ENCODE results near the gene ZNF155. TPM values are rescaled to one million over a fixed set of nuclear protein-coding genes. Genes with fewer than 3 reads are reported as not detected.

ZNF155 gene
- total RNA-seq (2022) (6.8 and 6.9 TPM in 2 replicates), Bru-seq, nascent RNA (percentile 59 among the genes with signal in this experiment), BruChase-seq, experiment 1, labeled RNA remaining after a 6-hour chase (percentile 51 among the genes with signal in this experiment), BruChase-seq, experiment 2, labeled RNA remaining after a 2-hour chase (percentile 46 among the genes with signal in this experiment)
- long read RNA-seq, partial matches to known transcripts = 1 of 2 reads
- long read RNA-seq, other reads (novel, unspliced or antisense) = 1 of 2 reads

DNA sequence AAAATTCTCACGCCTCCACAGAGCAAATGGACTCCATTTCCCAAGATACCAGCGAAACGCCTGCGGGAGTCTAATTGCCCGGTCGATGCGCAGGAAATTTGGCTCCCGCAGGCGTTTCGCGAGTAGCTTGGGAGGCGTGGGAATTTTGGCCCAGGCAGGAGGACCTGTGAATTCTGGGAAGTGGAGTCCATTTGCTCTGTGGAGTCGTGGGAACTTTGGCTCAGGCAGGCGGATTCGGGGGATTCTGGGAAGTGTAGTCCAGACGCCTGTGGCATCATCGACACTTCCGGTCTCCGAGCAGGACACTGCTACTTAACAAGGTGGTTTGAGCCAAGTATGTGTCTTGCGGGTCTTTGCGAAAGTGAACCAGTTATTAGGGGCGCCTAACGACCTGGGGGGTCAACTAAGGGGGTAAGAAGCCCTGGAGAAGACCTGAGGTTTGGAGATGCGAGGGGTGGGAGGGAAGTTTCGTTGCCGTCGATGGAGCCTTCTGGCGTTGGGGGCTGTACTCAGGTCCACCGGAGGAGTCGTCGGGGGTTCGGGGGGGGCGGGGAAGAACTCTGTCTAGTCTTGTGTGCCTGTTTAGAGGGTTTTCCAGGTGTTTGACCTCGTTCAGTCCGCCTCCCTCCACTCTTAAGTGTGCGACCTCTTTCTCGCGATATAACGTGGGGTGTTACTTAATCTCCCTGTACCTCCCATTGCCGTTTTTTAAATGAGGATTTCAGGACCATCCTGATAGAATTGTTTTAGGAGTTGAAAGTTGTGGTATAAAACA lies at the start of gene ZNF155:
TSS of gene ZNF155 (plus strand) at position 277 of the 775 bp plus-strand sequence. CDS start 4,356 bp downstream, outside the sequence.
- Mint-ChIP-seq H3K4me3 (ENCODE audit: low read depth, unreplicated experiment) (peak within 1 kb of the TSS; percentile 83), H3K27me3 (ENCODE audit: unreplicated experiment) (no peaks in the 10 kb centered on the region), H3K27ac (ENCODE audit: unreplicated experiment) (peak within 1 kb of the TSS; percentile 77), H3K36me3 (ENCODE audit: insufficient read depth, unreplicated experiment) (peaks cover 11% of the 10 kb centered on the region), H3K4me1 (ENCODE audit: low read depth, unreplicated experiment) (no peaks in the 10 kb centered on the region), H3K9me3 (ENCODE audit: low read depth, unreplicated experiment) (peaks cover 12% of the 10 kb centered on the region)
- CTCF ChIA-PET = no interaction called here
- peak; percentile 85 for DNase-seq
- BruUV-seq (replicated peaks) = no TSS peak
- TF ChIP-seq, protein P1, sequence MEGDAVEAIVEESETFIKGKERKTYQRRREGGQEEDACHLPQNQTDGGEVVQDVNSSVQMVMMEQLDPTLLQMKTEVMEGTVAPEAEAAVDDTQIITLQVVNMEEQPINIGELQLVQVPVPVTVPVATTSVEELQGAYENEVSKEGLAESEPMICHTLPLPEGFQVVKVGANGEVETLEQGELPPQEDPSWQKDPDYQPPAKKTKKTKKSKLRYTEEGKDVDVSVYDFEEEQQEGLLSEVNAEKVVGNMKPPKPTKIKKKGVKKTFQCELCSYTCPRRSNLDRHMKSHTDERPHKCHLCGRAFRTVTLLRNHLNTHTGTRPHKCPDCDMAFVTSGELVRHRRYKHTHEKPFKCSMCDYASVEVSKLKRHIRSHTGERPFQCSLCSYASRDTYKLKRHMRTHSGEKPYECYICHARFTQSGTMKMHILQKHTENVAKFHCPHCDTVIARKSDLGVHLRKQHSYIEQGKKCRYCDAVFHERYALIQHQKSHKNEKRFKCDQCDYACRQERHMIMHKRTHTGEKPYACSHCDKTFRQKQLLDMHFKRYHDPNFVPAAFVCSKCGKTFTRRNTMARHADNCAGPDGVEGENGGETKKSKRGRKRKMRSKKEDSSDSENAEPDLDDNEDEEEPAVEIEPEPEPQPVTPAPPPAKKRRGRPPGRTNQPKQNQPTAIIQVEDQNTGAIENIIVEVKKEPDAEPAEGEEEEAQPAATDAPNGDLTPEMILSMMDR (IDR thresholded peaks at IDR 0.05; ENCODE audit: unreplicated experiment) = no peak
- intact Hi-C loops (cut with micrococcal nuclease; ENCODE audit: unreplicated experiment) = no loop called here

DNA sequence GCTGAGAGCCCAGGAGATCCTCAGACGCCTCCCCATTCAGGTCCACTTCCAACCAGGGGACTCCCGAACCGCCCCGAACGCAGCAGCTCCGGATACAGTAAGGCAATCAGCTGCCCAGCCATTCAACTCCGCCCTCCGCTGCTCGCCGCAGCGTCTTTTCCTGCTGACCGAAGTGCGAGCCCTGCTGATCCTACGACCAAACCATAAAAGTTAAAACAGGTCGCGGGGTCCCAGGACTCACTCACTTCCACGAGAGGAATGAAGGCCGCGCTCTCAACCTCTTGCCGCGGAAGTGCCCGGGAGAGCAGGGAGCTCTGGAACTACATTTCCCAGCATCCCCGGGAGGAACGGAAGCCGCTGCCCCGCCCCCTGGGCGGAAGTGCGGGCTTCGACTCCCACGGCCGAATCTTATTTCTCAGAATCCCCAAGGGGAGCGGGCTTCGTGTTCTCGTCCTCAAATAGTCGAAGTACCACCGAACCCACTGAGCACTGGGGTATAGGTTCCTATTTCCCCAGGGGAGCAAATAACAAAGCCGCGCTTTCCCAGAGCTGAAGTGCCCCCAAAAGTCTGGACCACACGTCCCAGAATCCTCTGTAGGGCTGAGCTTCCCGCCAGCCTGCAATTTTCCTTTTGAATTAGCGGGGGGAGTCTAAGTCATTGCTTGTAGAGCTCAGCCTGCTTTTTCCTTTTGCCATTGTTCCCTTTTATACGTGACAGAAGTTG lies 48.8 kb upstream of the ZNF155 start, which contains the start of gene ZNF45:
TSS of gene ZNF45 (minus strand) at position 298 of the 724 bp plus-strand sequence. CDS start 13,097 bp downstream, outside the sequence.
- CTCF ChIA-PET = interaction anchor here (0.5 to 1.6 kb wide), 8 partner anchors 13 to 1329 kb away, joined by 3 to 9 read pairs (median 6); partner anchors contain the start of genes KCNN4 and ZNF221
- intact Hi-C loops (cut with micrococcal nuclease; ENCODE audit: unreplicated experiment) = loop anchor here (2.0 to 10.0 kb wide), 2 partner anchors 16 to 110 kb away; partner anchors contain the start of genes ZNF221 and ZNF283
- Mint-ChIP-seq H3K36me3 (ENCODE audit: insufficient read depth, unreplicated experiment) (peaks cover 24% of the 10 kb centered on the region), H3K9me3 (ENCODE audit: low read depth, unreplicated experiment) (peaks cover under 1% of the 10 kb centered on the region), H3K4me3 (ENCODE audit: low read depth, unreplicated experiment) (peak within 1 kb of the TSS; percentile 92), H3K4me1 (ENCODE audit: low read depth, unreplicated experiment) (peaks cover 19% of the 10 kb centered on the region), H3K27ac (ENCODE audit: unreplicated experiment) (peak within 1 kb of the TSS; percentile 78), H3K27me3 (ENCODE audit: unreplicated experiment) (no peaks in the 10 kb centered on the region)
- TF ChIP-seq, protein P1 (IDR thresholded peaks at IDR 0.05; ENCODE audit: unreplicated experiment) = no peak
- no TSS peak for BruUV-seq (replicated peaks)
- peak; percentile 93 for DNase-seq

DNA sequence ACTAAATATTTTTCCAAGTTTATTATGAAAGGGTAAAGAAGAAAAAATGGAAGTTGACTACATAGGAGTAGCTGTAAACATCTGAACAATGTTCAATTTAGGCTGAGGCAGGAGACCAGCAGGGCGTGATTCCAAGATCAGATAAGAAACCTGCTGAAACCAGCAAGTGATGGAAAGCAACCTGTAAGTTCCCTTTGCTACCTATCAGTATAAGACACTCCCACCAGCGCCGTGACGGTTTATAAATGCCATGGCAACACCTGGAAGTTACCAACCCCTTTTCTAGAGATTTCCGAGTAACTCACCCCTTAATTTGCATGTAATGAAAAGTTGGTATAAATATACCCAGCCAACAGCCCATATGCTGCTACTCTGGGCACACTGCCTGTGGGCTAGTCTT lies 47.8 kb upstream of the ZNF155 start:
- H3K36me3 Mint-ChIP-seq (ENCODE audit: insufficient read depth, unreplicated experiment) = peaks cover 24% of the 10 kb centered on the region
- BruUV-seq (replicated peaks) = no TSS peak
- intact Hi-C loops (cut with micrococcal nuclease; ENCODE audit: unreplicated experiment) = loop anchor here (10.0 kb wide), 1 partner anchor 111 kb away; the partner anchor contains the start of gene ZNF283
- TF ChIP-seq, protein P1 (IDR thresholded peaks at IDR 0.05; ENCODE audit: unreplicated experiment) = no peak
- peak overlapping the region; percentile 92 for H3K4me3 Mint-ChIP-seq (ENCODE audit: low read depth, unreplicated experiment)
- no peaks in the 10 kb centered on the region for H3K27me3 Mint-ChIP-seq (ENCODE audit: unreplicated experiment)
- no peak overlapping the region for H3K27ac Mint-ChIP-seq (ENCODE audit: unreplicated experiment)
- CTCF ChIA-PET = interaction anchor here (0.5 to 1.2 kb wide), 3 partner anchors 35 to 200 kb away, joined by 3 to 8 read pairs (median 4); no protein-coding TSS in a partner anchor
- H3K4me1 Mint-ChIP-seq (ENCODE audit: low read depth, unreplicated experiment) = peaks cover 19% of the 10 kb centered on the region
- peaks cover 2% of the 10 kb centered on the region for H3K9me3 Mint-ChIP-seq (ENCODE audit: low read depth, unreplicated experiment)
- DNase-seq = no peak
